HG03558 (cell line): Measurements from ENCODE around the gene OCA2.

Experiments used
- ATAC-seq: cut with Tn5 transposase; IDR thresholded peaks from one replicate; pipeline ENCODE4 v1.9.1; 2021; ENCODE audit warnings: moderate number of reproducible peaks; ENCODE audit not compliant: unreplicated experiment; ENCODE audit errors: extremely low read depth

OCA2 gene

DNA sequence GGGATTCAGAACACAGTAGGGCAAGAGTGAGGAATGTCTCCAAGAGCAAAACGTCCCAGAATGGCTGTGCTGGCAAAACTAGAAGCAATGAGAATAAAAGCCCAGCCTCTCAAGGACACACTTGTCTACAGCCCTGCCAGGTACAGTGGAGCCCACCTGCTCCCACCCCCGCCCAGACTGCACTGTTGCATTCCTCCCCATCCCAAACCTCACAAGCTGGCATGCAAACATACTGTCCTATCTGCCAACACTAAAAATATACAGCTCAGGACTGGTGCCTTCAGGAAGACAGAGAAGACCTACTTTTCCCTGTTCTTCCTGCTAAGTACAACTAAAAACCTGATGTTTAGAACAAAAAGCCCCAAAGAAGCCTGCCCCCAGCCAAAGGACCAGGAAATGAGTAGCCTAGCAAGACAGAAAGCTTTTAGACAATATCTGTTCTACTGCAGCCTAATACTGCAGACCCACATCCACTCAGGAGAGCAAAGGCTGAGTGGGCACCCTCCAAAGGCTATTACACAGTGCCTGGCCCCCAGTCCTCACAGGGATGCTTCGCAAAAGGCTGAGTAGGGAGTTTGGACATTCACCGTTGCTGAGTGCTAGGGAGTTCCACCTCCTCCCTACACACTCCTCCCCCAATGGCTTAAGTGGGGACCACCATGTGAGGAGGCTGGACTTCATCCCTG lies 13.5 kb downstream of the OCA2 start:
- ATAC-seq, result no peak

GRCh38 chr15:28084547-28084946 lies 14.6 kb downstream of the OCA2 start:
- no peak for ATAC-seq

- ATAC-seq, result no peak
Measured at GRCh38 chr15:28082891-28083684, 16.0 kb downstream of the OCA2 start.

- no peak for ATAC-seq
Measured at GRCh38 chr15:28081594-28081993, 17.5 kb downstream of the OCA2 start.

GRCh38 chr15:28080386-28080785 lies 18.7 kb downstream of the OCA2 start:
- no peak for ATAC-seq

DNA sequence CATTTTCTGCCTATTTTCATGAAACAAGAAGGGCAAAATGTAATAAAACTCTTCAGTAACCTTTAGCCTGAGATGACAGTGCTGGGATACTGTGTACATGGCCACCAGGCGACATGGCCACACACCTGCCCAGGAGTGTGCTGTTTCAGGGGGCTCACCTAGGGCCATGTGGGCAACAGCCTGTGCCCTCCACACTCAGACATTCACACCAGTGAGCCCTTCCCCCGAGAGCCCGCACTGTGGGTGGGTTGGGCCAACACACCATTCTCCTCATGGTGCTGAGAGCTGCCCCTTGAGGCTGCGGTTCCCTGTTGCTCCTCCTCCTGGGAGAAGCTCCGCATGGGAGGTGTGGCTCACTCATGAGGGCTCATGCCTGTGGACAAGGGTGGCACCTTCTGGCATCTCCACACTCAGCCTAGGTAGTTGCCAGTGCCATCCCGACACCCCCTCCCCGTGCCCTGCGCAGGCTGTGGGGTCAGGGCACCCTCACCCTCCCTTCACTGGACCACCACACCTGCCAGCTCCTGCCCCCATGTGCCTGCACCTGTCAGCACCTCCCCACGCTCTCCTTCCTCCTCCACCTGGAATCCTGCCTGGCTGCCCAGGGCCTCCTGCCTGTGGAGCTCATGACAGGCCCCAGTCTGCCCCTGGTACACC lies 19.7 kb downstream of the OCA2 start:
- no peak for ATAC-seq

GRCh38 chr15:28078191-28078719 lies 20.9 kb downstream of the OCA2 start:
- ATAC-seq, result no peak

DNA sequence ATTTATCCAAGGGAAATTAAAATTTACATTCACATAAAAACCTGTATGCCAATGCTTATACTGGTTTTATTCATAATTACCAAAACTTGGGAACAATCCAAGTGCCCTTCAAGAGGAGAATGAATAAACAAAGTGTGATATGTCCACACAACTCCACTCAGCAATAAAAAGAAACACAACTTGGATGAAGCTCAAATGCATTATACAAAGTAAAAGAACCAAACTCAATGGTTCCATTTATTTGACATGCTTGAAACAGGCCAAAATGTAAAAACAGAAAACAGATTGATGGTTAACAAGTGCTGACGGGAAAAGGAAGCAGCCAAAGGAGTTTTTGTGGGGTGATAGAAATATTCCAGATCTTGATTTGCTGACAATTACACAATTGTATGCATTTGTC lies 23.5 kb downstream of the OCA2 start:
- no peak for ATAC-seq

- no peak for ATAC-seq
Measured at GRCh38 chr15:28068930-28069329, 30.2 kb downstream of the OCA2 start.

GRCh38 chr15:28066231-28066630 lies 32.9 kb downstream of the OCA2 start:
- ATAC-seq, result no peak

GRCh38 chr15:28060005-28060404 lies 39.1 kb downstream of the OCA2 start:
- no peak for ATAC-seq

GRCh38 chr15:28058082-28058481 lies 41.0 kb downstream of the OCA2 start:
- no peak for ATAC-seq

- ATAC-seq, result no peak
Measured at GRCh38 chr15:28051955-28052633, 47.0 kb downstream of the OCA2 start.

- no peak for ATAC-seq
Measured at GRCh38 chr15:28049581-28049980, 49.5 kb downstream of the OCA2 start.

GRCh38 chr15:28047277-28047676 lies 51.8 kb downstream of the OCA2 start:
- ATAC-seq, result no peak

- no peak for ATAC-seq
Measured at GRCh38 chr15:28044121-28044672, 54.9 kb downstream of the OCA2 start.

GRCh38 chr15:28043691-28044091 lies 55.4 kb downstream of the OCA2 start:
- ATAC-seq, result no peak

DNA sequence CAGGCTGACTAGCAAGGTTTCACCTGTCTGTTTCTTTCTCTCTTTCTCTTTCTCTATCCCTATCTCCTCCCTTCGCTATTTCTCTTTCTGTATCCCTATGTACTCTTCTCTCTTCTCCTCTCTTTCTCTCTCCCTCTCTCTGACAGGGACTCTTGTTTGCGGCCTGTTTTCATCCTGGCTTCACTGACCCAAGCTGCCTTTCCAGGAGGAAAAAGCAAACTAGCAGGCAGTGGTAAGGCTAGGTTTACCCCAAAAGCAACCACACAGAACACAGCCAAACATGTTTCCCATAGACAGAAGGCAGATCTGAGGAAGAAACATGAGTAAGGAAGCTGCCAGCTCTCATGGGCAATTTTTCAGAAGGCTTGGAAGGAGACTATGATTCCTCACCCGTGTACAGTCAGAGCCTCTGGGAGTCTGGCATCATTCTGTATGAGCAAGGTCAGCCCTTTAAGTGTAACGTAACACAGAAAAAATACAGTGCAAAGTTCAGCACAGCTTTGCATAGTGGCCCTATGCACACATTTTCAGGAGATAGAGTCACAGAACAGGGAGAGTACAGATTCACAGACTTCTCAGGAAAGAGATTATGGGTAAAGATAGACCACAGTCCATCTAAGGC lies 61.0 kb downstream of the OCA2 start:
- ATAC-seq, result no peak

DNA sequence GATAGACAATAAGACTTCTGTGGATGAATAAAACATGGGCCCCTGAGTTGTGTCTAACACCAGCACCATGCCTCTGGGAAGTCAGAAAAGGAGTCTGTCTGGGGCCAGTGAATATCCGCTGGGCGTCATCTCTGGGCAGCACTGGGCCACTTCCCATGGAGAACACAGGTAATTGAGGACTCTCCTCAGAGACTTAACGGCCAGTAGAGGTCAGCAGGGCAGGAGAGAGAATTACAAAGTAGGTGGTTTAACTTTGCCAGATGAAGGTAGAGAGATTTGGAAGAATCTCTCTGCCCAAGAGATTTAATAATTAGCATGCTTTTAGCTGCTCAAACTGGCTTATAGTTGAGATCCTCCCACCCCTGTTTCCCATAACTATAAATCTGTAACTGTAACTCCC lies 65.7 kb downstream of the OCA2 start:
- no peak for ATAC-seq

- ATAC-seq, result no peak
Measured at GRCh38 chr15:28030801-28031200, 68.3 kb downstream of the OCA2 start.
